ENCODE results near the gene STK11IP.

Gene STK11IP

DNA sequence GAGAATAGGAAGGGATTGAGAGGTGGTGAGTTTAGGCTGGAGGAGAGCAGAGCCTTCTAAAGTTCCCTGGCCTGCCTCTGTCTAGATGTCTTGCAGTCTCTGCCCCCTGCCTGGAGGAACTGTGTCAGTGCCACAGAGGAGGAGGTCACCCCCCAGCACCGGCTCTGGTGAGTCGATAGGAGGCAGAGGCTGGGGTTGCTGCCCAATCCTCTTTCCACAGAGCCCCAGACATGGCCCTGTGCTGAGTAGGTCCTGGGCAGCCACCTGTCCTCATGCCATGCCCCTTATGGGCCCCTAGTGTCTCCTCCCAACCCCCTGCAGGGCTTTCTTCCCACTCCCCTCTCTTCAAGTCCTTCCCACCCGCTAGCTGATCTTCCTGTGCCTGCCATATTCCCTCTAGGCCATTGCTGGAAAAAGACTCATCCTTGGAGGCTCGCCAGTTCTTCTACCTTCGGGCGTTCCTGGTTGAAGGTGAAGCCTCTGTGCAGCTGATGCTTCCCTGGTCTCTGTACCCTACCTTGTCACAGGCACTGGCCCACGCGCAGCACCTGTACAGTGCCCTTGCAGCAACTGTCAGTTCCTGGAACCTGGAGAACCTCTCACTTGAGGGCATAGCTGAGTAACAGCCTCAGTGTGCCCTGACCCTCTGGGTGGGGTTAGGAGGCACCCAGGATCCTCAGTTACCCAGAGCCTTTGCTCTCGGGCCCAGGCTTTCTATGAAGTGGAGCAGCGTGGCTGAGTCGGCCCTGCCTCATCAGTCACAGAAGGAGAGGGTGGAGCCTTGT lies 16.6 kb downstream of the STK11IP start:
- no peaks in the 10 kb centered on the region for H3K27me3 ChIP-seq (replicated peaks; ENCODE audit: control insufficient read depth, insufficient read depth, low read length)

DNA sequence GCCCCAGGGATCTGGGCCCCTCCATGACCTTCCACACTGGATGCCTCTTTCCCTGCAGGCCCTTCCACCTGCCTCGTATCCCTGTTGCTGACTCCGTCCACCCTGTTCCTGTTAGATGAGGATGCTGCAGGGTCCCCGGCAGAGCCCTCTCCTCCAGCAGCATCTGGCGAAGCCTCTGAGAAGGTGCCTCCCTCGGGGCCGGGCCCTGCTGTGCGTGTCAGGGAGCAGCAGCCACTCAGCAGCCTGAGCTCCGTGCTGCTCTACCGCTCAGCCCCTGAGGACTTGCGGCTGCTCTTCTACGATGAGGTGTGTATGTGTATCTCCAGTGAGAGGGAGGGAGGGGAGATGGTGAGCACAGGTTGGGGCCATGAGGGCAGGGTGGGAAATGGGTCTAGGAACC lies 17.4 kb downstream of the STK11IP start:
- Histone ChIP-seq H3K9me3 (ENCODE audit: control insufficient read depth, low read length) (no peaks in the 10 kb centered on the region), H3K4me1 (ENCODE audit: control insufficient read depth, insufficient read depth, low read length) (no peaks in the 10 kb centered on the region), H3K27me3 (replicated peaks; ENCODE audit: control insufficient read depth, insufficient read depth, low read length) (no peaks in the 10 kb centered on the region), H3K36me3 (ENCODE audit: control insufficient read depth, insufficient read depth, low read length, severe bottlenecking) (peaks cover 39% of the 10 kb centered on the region), H3K9ac (ENCODE audit: low read length) (no peak overlapping the region), H3K4me3 (ENCODE audit: low read length) (no peak overlapping the region)
- DNase-seq (ENCODE audit: low read depth): no peak

More for the DNA sequence above, 16.6 kb downstream of the STK11IP start:
- Histone ChIP-seq H3K4me3 (ENCODE audit: low read length) (no peak overlapping the region), H3K36me3 (ENCODE audit: control insufficient read depth, insufficient read depth, low read length, severe bottlenecking) (peaks cover 39% of the 10 kb centered on the region), H3K4me1 (ENCODE audit: control insufficient read depth, insufficient read depth, low read length) (peaks cover 3% of the 10 kb centered on the region), H3K9me3 (ENCODE audit: control insufficient read depth, low read length) (no peaks in the 10 kb centered on the region), H3K9ac (ENCODE audit: low read length) (no peak overlapping the region)
- no peak for DNase-seq (ENCODE audit: low read depth)

DNA sequence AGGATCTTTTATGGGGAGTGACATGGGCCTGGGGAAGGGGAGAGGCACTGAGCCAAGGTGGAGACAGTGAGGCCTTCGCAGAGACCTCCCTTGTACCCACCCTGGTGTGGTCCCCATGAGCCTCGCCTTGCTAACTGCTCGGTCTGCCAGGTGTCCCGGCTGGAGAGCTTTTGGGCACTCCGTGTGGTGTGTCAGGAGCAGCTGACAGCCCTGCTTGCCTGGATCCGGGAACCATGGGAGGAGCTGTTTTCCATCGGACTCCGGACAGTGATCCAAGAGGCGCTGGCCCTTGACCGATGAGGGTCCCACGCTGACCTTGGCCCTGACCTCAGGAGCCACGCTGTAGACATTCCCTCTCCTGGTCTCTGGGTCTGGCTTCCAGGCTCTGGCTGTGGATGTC lies 18.2 kb downstream of the STK11IP start:
- H3K4me1 ChIP-seq (ENCODE audit: control insufficient read depth, insufficient read depth, low read length): no peaks in the 10 kb centered on the region
- H3K9ac ChIP-seq (ENCODE audit: low read length): no peak overlapping the region
- no peaks in the 10 kb centered on the region for H3K27me3 ChIP-seq (replicated peaks; ENCODE audit: control insufficient read depth, insufficient read depth, low read length)
- DNase-seq (ENCODE audit: low read depth): no peak
- no peaks in the 10 kb centered on the region for H3K9me3 ChIP-seq (ENCODE audit: control insufficient read depth, low read length)
- H3K36me3 ChIP-seq (ENCODE audit: control insufficient read depth, insufficient read depth, low read length, severe bottlenecking): peaks cover 39% of the 10 kb centered on the region
- H3K4me3 ChIP-seq (ENCODE audit: low read length): no peak overlapping the region

DNA sequence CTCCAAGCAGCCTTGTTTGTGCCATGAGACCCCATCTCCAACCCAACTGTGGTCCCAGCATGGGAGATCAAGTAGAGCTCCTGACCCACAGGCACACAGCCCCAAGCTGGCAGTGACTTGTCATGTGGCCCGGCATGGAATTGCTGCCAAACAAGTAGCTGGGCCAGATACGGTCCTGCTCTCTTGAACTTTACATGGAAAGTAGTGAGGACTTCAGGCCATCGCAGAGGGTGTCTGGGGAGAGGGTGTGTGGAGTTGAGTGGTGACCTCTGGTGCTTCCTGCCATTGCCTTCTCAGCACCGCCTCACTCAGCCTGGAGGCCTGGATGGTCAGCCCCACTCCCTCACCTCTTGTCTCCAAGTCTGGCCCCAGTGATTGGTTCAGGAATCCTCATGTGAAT lies 18.9 kb downstream of the STK11IP start:
- Histone ChIP-seq H3K36me3 (ENCODE audit: control insufficient read depth, insufficient read depth, low read length, severe bottlenecking) (peaks cover 38% of the 10 kb centered on the region), H3K4me3 (ENCODE audit: low read length) (no peak overlapping the region), H3K9ac (ENCODE audit: low read length) (no peak overlapping the region), H3K27me3 (replicated peaks; ENCODE audit: control insufficient read depth, insufficient read depth, low read length) (no peaks in the 10 kb centered on the region), H3K9me3 (ENCODE audit: control insufficient read depth, low read length) (no peaks in the 10 kb centered on the region), H3K4me1 (ENCODE audit: control insufficient read depth, insufficient read depth, low read length) (peaks cover 2% of the 10 kb centered on the region)
- no peak for DNase-seq (ENCODE audit: low read depth)

DNA sequence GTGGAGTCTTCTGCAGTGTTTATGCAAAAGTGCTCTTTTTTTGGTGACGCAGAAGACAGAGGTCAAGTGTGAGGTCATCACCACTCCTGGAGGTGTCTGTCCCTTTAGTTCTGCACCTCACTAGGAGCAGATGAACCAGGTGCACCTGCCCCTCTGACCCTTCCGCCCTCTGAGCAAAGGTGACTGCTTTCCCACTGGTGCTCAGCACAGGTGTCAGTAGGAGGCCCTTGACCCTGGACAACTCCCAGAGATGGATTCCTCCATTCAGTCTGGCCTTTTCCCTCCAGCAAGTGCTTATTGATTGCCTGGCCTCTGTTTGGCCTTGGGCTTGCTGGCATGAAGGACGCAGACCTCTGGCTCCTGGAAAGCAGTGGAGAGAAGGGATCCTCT lies 21.1 kb downstream of the STK11IP start:
- Histone ChIP-seq H3K4me3 (ENCODE audit: low read length) (no peak overlapping the region), H3K4me1 (ENCODE audit: control insufficient read depth, insufficient read depth, low read length) (peaks cover 16% of the 10 kb centered on the region)

DNA sequence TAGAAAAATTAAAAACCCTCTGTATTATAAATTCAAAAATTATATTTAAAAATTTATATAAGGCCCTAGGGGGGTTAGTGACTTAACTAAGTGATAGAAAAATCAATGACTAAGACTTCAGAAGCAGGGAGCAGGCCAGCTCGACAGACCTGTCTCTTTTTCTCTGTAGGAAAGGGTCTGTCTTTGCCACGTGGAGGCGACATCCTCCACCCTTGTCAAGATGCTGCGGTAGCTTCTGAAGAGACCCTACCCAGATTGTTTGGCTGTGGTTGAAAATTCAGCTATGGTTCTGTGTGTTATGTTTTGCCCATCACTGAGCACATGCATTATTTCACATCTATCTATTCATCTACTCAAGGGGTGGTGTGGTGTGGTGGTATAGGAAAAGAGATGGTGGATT lies 21.6 kb downstream of the STK11IP start:
- Histone ChIP-seq H3K9ac (ENCODE audit: low read length) (no peak overlapping the region), H3K36me3 (ENCODE audit: control insufficient read depth, insufficient read depth, low read length, severe bottlenecking) (peaks cover 24% of the 10 kb centered on the region), H3K27me3 (replicated peaks; ENCODE audit: control insufficient read depth, insufficient read depth, low read length) (no peaks in the 10 kb centered on the region), H3K4me1 (ENCODE audit: control insufficient read depth, insufficient read depth, low read length) (peaks cover 16% of the 10 kb centered on the region), H3K9me3 (ENCODE audit: control insufficient read depth, low read length) (no peaks in the 10 kb centered on the region), H3K4me3 (ENCODE audit: low read length) (no peak overlapping the region)
- no peak for DNase-seq (ENCODE audit: low read depth)

More for the DNA sequence above, 21.1 kb downstream of the STK11IP start:
- Histone ChIP-seq H3K27me3 (replicated peaks; ENCODE audit: control insufficient read depth, insufficient read depth, low read length) (no peaks in the 10 kb centered on the region), H3K9me3 (ENCODE audit: control insufficient read depth, low read length) (no peaks in the 10 kb centered on the region), H3K9ac (ENCODE audit: low read length) (no peak overlapping the region), H3K36me3 (ENCODE audit: control insufficient read depth, insufficient read depth, low read length, severe bottlenecking) (peaks cover 29% of the 10 kb centered on the region)
- DNase-seq (ENCODE audit: low read depth): no peak

DNA sequence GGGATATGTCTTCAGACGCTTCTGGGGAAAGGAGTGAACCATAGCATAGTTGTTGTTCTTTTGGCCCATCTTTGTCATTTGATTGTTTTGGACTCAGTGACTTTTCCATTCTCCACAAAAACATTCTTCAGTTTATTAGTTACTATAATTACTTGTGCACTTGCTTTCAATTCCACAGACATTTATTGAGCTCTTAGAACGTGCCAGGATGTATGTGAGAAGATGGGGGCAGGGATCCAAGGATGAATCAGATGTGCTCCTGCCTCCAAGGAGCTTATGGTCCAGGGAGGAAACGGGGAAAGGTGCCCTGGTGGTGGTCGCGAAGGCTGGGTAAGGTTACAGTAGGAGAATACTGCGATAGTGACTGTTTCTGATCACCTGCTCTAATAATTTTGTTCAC lies 22.9 kb downstream of the STK11IP start:
- Histone ChIP-seq H3K36me3 (ENCODE audit: control insufficient read depth, insufficient read depth, low read length, severe bottlenecking) (peaks cover 11% of the 10 kb centered on the region), H3K4me3 (ENCODE audit: low read length) (no peak overlapping the region), H3K9ac (ENCODE audit: low read length) (no peak overlapping the region), H3K27me3 (replicated peaks; ENCODE audit: control insufficient read depth, insufficient read depth, low read length) (no peaks in the 10 kb centered on the region), H3K9me3 (ENCODE audit: control insufficient read depth, low read length) (no peaks in the 10 kb centered on the region), H3K4me1 (ENCODE audit: control insufficient read depth, insufficient read depth, low read length) (peaks cover 16% of the 10 kb centered on the region)
- no peak for DNase-seq (ENCODE audit: low read depth)

DNA sequence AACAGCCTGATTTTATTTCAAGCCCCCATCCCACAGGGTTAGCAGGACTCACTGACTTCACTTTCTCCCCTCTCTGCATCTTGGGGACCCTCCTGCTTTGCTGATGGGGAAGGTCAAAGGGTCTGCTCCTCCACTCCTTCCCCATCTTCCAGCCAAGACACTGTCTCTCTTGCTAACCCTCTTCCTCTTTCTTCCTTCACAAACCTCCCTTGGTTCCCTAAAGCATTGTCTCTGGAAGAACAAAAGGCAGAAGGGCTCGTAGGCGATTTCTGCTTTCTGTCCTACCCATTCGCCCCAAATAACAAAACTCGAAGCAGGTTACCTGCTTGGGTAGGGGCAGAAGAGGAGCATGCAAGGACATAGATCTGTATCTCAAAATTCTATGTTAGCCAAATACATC lies 24.3 kb downstream of the STK11IP start:
- H3K27me3 ChIP-seq (replicated peaks; ENCODE audit: control insufficient read depth, insufficient read depth, low read length): peaks cover 3% of the 10 kb centered on the region
- no peak overlapping the region for H3K9ac ChIP-seq (ENCODE audit: low read length)
- H3K9me3 ChIP-seq (ENCODE audit: control insufficient read depth, low read length): no peaks in the 10 kb centered on the region
- DNase-seq (ENCODE audit: low read depth): no peak
- no peaks in the 10 kb centered on the region for H3K36me3 ChIP-seq (ENCODE audit: control insufficient read depth, insufficient read depth, low read length, severe bottlenecking)
- H3K4me3 ChIP-seq (ENCODE audit: low read length): no peak overlapping the region
- peaks cover 16% of the 10 kb centered on the region for H3K4me1 ChIP-seq (ENCODE audit: control insufficient read depth, insufficient read depth, low read length)

DNA sequence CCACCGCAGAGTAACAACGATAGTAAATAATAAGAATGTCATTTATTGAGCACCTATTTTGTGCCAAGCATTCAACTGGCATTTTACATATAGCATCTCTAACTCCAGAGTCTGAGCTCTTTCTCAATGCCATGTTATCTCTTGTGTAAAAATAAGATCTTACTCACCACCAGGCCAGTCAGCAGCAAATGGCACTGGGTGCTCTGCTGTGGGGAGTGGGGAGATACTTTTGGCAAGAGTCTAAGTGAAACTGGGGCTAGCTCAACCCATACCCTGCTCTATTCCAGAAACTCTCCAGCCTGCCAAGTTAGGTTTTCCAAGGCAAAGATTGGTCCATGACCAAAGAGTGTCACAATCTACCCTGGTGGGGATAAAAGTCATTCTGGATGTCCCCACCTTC lies 24.8 kb downstream of the STK11IP start:
- no peaks in the 10 kb centered on the region for H3K36me3 ChIP-seq (ENCODE audit: control insufficient read depth, insufficient read depth, low read length, severe bottlenecking)
- no peaks in the 10 kb centered on the region for H3K9me3 ChIP-seq (ENCODE audit: control insufficient read depth, low read length)
- no peak overlapping the region for H3K9ac ChIP-seq (ENCODE audit: low read length)
- H3K27me3 ChIP-seq (replicated peaks; ENCODE audit: control insufficient read depth, insufficient read depth, low read length): peaks cover 3% of the 10 kb centered on the region
- peaks cover 16% of the 10 kb centered on the region for H3K4me1 ChIP-seq (ENCODE audit: control insufficient read depth, insufficient read depth, low read length)
- no peak overlapping the region for H3K4me3 ChIP-seq (ENCODE audit: low read length)
- DNase-seq (ENCODE audit: low read depth): no peak

DNA sequence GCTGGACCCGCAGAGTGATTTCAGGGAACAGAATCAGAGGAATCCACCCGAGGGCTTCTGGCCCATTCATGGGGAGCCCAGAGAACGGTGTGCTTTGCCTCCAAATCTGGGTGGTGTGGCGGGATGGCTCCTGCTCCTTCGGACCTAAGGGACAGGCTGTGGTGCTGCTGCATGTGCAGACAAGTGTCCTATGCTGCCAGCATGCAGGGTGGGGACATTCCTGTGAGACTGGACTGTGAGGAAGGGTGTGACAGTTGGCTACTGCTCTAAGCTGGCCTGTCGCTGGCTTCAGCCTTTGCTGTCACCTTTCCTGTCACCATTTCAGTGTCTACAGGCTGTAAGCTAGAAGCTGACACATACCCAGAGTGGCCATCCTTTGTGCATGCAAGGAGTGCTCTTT lies 26.9 kb downstream of the STK11IP start:
- Histone ChIP-seq H3K9ac (ENCODE audit: low read length) (no peak overlapping the region), H3K36me3 (ENCODE audit: control insufficient read depth, insufficient read depth, low read length, severe bottlenecking) (no peaks in the 10 kb centered on the region), H3K9me3 (ENCODE audit: control insufficient read depth, low read length) (no peaks in the 10 kb centered on the region), H3K4me1 (ENCODE audit: control insufficient read depth, insufficient read depth, low read length) (peaks cover 16% of the 10 kb centered on the region), H3K4me3 (ENCODE audit: low read length) (no peak overlapping the region), H3K27me3 (replicated peaks; ENCODE audit: control insufficient read depth, insufficient read depth, low read length) (peaks cover 3% of the 10 kb centered on the region)
- no peak for DNase-seq (ENCODE audit: low read depth)

DNA sequence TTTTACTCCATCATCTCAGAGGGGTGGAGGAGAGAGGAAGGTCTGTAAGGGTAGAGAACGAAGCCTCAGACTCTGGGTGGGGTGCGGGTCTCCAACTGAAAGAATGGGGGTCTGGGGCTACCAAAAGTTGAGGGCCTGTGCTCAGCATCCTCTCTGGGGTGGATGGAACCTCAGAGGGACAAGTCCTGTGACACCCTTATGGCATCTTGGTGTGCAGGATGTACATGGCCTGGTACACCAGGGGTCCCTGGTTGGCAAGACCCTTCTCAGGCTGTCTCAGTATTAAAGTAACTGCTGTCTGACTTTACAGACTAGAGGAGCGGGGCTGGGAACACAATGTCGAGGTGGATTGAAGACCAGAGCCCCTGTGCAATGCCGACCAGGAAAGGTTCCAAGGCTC lies 27.5 kb downstream of the STK11IP start:
- no peak overlapping the region for H3K4me3 ChIP-seq (ENCODE audit: low read length)
- no peaks in the 10 kb centered on the region for H3K36me3 ChIP-seq (ENCODE audit: control insufficient read depth, insufficient read depth, low read length, severe bottlenecking)
- H3K27me3 ChIP-seq (replicated peaks; ENCODE audit: control insufficient read depth, insufficient read depth, low read length): peaks cover 3% of the 10 kb centered on the region
- peaks cover 16% of the 10 kb centered on the region for H3K4me1 ChIP-seq (ENCODE audit: control insufficient read depth, insufficient read depth, low read length)
- no peaks in the 10 kb centered on the region for H3K9me3 ChIP-seq (ENCODE audit: control insufficient read depth, low read length)
- no peak for DNase-seq (ENCODE audit: low read depth)
- no peak overlapping the region for H3K9ac ChIP-seq (ENCODE audit: low read length)

DNA sequence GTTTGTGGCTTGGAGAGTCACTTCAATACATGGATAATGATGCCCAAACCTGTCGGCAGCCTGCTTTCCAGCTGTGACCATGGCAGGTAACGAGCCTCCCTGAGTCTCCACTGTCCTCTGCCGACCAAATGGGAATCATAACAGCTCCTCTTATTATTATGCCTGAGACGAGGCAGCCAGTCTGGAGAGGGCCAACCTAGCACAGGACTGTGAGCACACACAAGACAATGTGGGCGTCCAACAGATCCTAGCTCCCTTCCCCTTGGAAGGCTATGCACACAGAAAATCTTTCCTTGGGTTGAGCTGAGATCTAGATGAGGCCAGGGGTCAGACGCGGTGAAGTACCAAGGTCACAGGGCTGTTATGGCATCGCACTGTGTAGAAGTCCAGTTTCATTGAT lies 28.9 kb downstream of the STK11IP start:
- Histone ChIP-seq H3K4me3 (ENCODE audit: low read length) (no peak overlapping the region), H3K4me1 (ENCODE audit: control insufficient read depth, insufficient read depth, low read length) (peaks cover 14% of the 10 kb centered on the region), H3K36me3 (ENCODE audit: control insufficient read depth, insufficient read depth, low read length, severe bottlenecking) (no peaks in the 10 kb centered on the region), H3K27me3 (replicated peaks; ENCODE audit: control insufficient read depth, insufficient read depth, low read length) (peaks cover 3% of the 10 kb centered on the region), H3K9me3 (ENCODE audit: control insufficient read depth, low read length) (no peaks in the 10 kb centered on the region), H3K9ac (ENCODE audit: low read length) (no peak overlapping the region)
- no peak for DNase-seq (ENCODE audit: low read depth)
